IMR-90 (cell line): ENCODE measurements around the gene ZCCHC7.
"Not testable (repeated sequence)": the region's sequence is repeated elsewhere in the genome, so short reads cannot be mapped to it uniquely, and the experiment has no call there.

Experiments
- BHLHE40 ChIP-seq: fragments of 150-350 bp; IDR thresholded peaks from 2 replicates; pipeline ENCODE4 v1.6.1; 2016; ENCODE audit warnings: mild to moderate bottlenecking, low read depth, low read length
- MXI1 ChIP-seq: IDR thresholded peaks from 2 replicates; pipeline ENCODE4 v1.6.1; 2012; ENCODE audit warnings: low read depth, mild to moderate bottlenecking, low read length, moderate library complexity, borderline replicate concordance
- POLR2A ChIP-seq: IDR thresholded peaks from 2 replicates; pipeline ENCODE4 v1.6.1; 2012; ENCODE audit warnings: mild to moderate bottlenecking, low read depth, low read length
- RAD21 ChIP-seq: IDR thresholded peaks from 2 replicates; pipeline ENCODE4 v1.6.1; 2012; ENCODE audit warnings: low read length, improper control_type of control experiment
- SMC3 ChIP-seq: fragments of 150-350 bp; IDR thresholded peaks from 2 replicates; pipeline ENCODE4 v1.6.1; 2016; ENCODE audit warnings: low read depth, mild to moderate bottlenecking, antibody characterized with exemption, low read length, moderate library complexity
- TF ChIP-seq, protein P1 (sequence below): conservative IDR thresholded peaks from 2 replicates; pipeline ENCODE4 v1.5.1; 2012; ENCODE audit warnings: mild to moderate bottlenecking, low read depth, low read length, improper control_type of control experiment
- TF ChIP-seq, protein P2 (sequence below): fragments of 150-350 bp; IDR thresholded peaks from 2 replicates; pipeline ENCODE4 v1.6.1; 2016; ENCODE audit warnings: low read depth, mild to moderate bottlenecking, low read length, moderate library complexity, borderline replicate concordance

DNA sequence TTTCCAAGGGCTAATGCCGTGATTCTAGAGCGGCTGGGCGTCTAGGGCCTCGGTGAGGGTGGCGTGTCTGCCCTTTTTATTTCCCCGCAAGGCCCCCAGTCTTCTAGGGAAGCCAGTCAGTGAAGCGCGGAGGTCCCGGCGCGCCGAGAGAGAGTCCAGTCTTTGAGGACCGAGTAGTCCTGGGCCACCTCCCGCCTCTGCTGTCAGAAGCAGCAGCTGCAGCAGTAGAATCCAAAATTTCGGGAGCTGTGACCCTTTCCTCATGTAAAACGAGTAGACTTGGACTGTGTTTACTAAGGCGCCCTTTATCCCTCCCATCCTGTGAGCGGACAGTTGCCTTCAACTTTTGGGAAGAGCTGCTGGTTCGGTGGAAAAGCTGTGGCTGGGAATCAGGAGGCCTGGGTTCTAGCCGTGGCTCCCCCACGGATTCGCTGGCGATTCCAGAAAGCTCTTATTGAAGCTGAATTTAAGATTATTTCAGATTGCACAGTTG, 515 bp downstream of the ZCCHC7 start:
- TF ChIP-seq, protein P1, sequence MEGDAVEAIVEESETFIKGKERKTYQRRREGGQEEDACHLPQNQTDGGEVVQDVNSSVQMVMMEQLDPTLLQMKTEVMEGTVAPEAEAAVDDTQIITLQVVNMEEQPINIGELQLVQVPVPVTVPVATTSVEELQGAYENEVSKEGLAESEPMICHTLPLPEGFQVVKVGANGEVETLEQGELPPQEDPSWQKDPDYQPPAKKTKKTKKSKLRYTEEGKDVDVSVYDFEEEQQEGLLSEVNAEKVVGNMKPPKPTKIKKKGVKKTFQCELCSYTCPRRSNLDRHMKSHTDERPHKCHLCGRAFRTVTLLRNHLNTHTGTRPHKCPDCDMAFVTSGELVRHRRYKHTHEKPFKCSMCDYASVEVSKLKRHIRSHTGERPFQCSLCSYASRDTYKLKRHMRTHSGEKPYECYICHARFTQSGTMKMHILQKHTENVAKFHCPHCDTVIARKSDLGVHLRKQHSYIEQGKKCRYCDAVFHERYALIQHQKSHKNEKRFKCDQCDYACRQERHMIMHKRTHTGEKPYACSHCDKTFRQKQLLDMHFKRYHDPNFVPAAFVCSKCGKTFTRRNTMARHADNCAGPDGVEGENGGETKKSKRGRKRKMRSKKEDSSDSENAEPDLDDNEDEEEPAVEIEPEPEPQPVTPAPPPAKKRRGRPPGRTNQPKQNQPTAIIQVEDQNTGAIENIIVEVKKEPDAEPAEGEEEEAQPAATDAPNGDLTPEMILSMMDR: not testable (repeated sequence)
- not testable (repeated sequence) for TF ChIP-seq POLR2A, RAD21, SMC3, MXI1, BHLHE40
- TF ChIP-seq, protein P2, sequence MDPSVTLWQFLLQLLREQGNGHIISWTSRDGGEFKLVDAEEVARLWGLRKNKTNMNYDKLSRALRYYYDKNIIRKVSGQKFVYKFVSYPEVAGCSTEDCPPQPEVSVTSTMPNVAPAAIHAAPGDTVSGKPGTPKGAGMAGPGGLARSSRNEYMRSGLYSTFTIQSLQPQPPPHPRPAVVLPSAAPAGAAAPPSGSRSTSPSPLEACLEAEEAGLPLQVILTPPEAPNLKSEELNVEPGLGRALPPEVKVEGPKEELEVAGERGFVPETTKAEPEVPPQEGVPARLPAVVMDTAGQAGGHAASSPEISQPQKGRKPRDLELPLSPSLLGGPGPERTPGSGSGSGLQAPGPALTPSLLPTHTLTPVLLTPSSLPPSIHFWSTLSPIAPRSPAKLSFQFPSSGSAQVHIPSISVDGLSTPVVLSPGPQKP: not testable (repeated sequence)
